Tibial artery (tissue), 4 donors: ENCODE measurements around the gene CREB5.

Source experiments
- DNase-seq, 2 donors: peaks; one replicate each; pipeline ENCODE4 v3.0.0-alpha.2; 2019
- H3K27ac ChIP-seq, 2 donors: fragments of 200-600 bp; sonication (generic) in 1 of 2; 1 replicate in 1 of 2; 2 replicates in 1 of 2; pipeline ENCODE4 v1.5.1; 2018 to 2019; ENCODE audit warnings: mild to moderate bottlenecking in 1 of 2
- H3K27me3 ChIP-seq, 2 donors: fragments of 200-600 bp; sonication (generic) in 1 of 2; one replicate each; pipeline versions ENCODE4 v1.5.1 to v1.6.0; 2016 to 2019
- H3K36me3 ChIP-seq, 3 donors: fragments of 200-600 bp; sonication (generic) in 2 of 3; one replicate each; pipeline ENCODE4 v1.5.1; 2016 to 2019; ENCODE audit warnings: mild to moderate bottlenecking in 2 of 3
- H3K4me1 ChIP-seq, 4 donors: fragments of 200-600 bp; sonication (generic) in 2 of 4; 1 replicate in 3 of 4; 2 replicates in 1 of 4; pipeline ENCODE4 v1.5.1; 2016 to 2019
- H3K4me3 ChIP-seq, 2 donors: fragments of 200-600 bp; sonication (generic) in 1 of 2; 1 replicate in 1 of 2; 2 replicates in 1 of 2; pipeline ENCODE4 v1.5.1; 2018 to 2019; ENCODE audit warnings: mild to moderate bottlenecking in 2 of 2
- H3K9me3 ChIP-seq, 3 donors: fragments of 200-600 bp; sonication (generic) in 1 of 3; one replicate each; pipeline ENCODE4 v1.5.1; 2016 to 2019
- intact Hi-C: fragments of 100-400 bp; cut with DNase I; formaldehyde crosslinking; loops from one replicate; pipeline ENCODE4 v1.15.0; 2023; ENCODE audit warnings: low total_unique reads
- TF ChIP-seq, protein P1 (sequence below), 2 experiments: fragments of 200-600 bp in 1 of 2; fragments of 450-650 bp in 1 of 2; IDR thresholded peaks; one replicate each; pipeline ENCODE4 v1.5.1; 2017 to 2019; ENCODE audit warnings: antibody characterized with exemption in 2 of 2, mild to moderate bottlenecking in 1 of 2, moderate library complexity in 1 of 2

CREB5 gene

DNA sequence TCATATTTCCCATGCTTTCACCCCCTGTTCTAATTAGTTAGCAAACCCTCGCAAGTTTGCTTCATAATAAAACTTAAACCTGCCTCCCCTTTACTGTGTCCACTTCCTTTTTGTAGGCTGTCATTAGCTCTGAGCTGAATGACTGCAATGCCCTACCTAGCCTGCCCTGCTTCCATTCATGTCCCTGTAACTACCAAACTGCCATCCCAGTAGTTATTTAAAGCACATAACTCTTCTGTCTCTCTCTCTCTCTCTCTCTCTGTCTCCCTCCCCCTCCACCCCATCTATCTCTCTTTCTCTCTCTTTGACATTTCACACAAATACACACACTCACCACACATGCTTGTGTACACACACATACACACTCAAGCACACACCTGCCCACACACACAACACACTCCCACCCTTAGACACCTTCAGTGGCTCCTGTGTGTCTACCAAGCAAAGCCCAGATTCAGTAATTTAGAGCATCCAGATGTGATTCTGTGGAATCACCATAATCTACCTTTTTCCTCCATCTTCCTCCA is 430.5 kb downstream of the CREB5 start:
- TF ChIP-seq, protein P1, sequence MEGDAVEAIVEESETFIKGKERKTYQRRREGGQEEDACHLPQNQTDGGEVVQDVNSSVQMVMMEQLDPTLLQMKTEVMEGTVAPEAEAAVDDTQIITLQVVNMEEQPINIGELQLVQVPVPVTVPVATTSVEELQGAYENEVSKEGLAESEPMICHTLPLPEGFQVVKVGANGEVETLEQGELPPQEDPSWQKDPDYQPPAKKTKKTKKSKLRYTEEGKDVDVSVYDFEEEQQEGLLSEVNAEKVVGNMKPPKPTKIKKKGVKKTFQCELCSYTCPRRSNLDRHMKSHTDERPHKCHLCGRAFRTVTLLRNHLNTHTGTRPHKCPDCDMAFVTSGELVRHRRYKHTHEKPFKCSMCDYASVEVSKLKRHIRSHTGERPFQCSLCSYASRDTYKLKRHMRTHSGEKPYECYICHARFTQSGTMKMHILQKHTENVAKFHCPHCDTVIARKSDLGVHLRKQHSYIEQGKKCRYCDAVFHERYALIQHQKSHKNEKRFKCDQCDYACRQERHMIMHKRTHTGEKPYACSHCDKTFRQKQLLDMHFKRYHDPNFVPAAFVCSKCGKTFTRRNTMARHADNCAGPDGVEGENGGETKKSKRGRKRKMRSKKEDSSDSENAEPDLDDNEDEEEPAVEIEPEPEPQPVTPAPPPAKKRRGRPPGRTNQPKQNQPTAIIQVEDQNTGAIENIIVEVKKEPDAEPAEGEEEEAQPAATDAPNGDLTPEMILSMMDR (IDR thresholded peaks at IDR 0.05) = no peak
- DNase-seq = no peak

DNA sequence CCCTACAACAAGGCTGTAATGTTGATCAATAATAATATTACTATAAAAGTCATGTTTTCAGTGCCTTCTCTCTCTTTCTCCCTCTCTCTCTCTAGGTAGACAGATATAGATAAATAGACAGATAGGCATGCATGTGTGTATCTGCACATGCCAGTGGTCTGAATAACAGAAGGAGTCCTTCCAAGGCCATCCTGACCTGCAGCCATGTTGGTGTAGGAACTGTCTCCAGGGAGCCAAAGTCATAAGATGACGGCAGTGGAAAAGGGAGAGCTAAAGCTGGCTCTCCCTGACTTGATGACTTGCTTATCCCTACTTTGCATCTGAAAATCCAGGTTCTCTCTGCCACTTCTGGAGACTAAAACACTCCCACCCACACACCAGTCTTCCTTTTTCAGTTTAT is 432.8 kb downstream of the CREB5 start:
- intact Hi-C loops = no loop called here
- Histone ChIP-seq H3K36me3 (no peaks in the 10 kb centered on the region), H3K27ac (no peak overlapping the region), H3K9me3 (no peaks in the 10 kb centered on the region), H3K27me3 (no peaks in the 10 kb centered on the region), H3K4me1 (no peaks in the 10 kb centered on the region), H3K4me3 (no peak overlapping the region)
- no peak for DNase-seq
- TF ChIP-seq, protein P1 (IDR thresholded peaks at IDR 0.05) = no peak

More for the DNA sequence above, 430.5 kb downstream of the CREB5 start:
- Histone ChIP-seq H3K27ac (no peak overlapping the region), H3K36me3 (no peaks in the 10 kb centered on the region), H3K9me3 (no peaks in the 10 kb centered on the region), H3K4me1 (no peaks in the 10 kb centered on the region), H3K4me3 (no peak overlapping the region), H3K27me3 (no peaks in the 10 kb centered on the region)
- intact Hi-C loops = no loop called here

DNA sequence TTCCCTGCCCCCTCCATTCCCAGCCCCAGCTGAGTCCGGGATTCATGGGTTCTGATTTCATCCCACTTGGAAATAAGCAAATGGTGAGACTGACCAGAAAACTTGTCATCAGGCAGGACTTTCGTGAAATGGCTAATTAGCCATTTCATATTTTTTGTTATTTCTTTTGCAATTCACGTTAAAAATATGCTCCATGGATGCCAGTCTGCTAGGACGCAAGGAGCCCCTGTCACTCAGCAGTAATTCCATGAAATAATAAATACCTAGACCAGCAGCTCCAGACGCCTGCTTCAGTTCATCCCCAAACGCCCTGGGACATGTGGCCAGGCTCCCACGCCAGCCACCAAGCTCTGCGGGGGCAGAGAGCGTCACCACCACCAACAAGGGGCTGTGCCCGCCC is 434.9 kb downstream of the CREB5 start:
- no peaks in the 10 kb centered on the region for H3K4me1 ChIP-seq
- TF ChIP-seq, protein P1 (IDR thresholded peaks at IDR 0.05) = no peak
- intact Hi-C loops = no loop called here

DNA sequence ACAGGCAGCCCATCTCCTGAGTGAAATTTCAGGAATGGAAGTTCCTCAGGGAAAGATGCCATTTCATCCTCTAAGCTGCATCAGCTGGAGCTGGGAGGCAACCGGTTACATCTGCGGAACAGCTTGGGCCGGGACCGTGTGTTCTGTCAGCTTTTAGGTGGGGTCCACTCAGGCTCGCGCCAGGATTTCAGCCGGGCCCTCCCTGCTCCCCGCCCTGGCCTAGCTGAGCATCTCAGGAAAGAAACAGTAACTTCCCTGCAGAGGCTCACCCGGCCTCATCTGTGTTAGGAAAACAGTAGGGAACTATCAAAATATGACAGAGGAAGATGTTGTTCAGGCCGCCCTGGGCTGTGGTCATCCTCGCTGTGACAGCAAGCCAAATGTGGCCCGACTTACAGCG is 435.4 kb downstream of the CREB5 start:
- DNase-seq = peak in 1 of 2 donors; percentile 21
- no peaks in the 10 kb centered on the region for H3K9me3 ChIP-seq
- H3K27ac ChIP-seq = no peak overlapping the region
- H3K4me3 ChIP-seq = no peak overlapping the region
- intact Hi-C loops = no loop called here
- no peaks in the 10 kb centered on the region for H3K36me3 ChIP-seq
- peaks cover 0 to 4% of the 10 kb centered on the region in 2 donors for H3K27me3 ChIP-seq
- H3K4me1 ChIP-seq = no peaks in the 10 kb centered on the region
- TF ChIP-seq, protein P1 (IDR thresholded peaks at IDR 0.05) = no peak

More for the DNA sequence above, 434.9 kb downstream of the CREB5 start:
- no peak for DNase-seq
- Histone ChIP-seq H3K27me3 (no peaks in the 10 kb centered on the region), H3K4me3 (no peak overlapping the region), H3K9me3 (no peaks in the 10 kb centered on the region), H3K27ac (no peak overlapping the region), H3K36me3 (no peaks in the 10 kb centered on the region)

DNA sequence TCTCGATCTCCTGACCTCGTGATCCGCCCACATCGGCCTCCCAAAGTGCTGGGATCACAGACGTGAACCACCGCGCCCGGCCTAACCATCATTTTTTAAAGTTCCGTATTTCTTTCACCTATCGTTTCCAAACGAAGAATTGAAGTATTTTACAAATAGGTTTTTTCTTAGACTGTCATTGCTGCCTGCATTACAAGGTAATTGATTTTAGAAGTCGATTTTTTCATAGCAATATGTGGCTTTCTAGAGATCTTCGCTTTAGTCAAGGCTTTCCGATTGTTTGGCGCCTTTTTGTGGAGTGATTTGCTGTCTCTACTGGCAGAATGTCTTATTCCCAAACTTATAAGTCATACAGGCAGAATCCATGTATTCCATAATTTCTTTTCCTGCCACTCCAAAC is 436.6 kb downstream of the CREB5 start:
- intact Hi-C loops = no loop called here
- no peak for DNase-seq
- H3K4me1 ChIP-seq = peaks cover 0 to 7% (median 4%) of the 10 kb centered on the region in 4 donors
- H3K9me3 ChIP-seq = no peaks in the 10 kb centered on the region
- H3K4me3 ChIP-seq = no peak overlapping the region
- H3K27me3 ChIP-seq = peaks cover 0 to 10% of the 10 kb centered on the region in 2 donors
- TF ChIP-seq, protein P1 (IDR thresholded peaks at IDR 0.05) = no peak
- H3K36me3 ChIP-seq = no peaks in the 10 kb centered on the region
- no peak overlapping the region for H3K27ac ChIP-seq

DNA sequence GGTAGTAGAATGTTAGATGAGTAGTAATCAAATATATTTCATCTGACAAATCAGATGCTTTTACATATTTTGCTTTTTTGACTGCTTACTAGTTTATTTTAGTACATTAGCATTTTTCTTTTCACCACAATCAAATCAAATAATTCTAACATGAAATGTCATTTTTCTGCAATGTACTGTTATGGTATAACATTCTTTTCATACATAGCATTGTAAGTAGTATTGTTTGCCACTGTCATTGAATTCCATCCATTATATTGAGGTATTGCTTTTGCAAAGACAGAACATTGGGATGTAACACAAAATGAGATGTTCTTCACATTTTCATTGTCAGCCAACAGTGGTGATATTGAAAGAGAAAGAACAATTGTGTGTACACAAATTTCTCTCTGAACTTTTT is 438.4 kb downstream of the CREB5 start:
- no peak overlapping the region for H3K27ac ChIP-seq
- H3K4me3 ChIP-seq = no peak overlapping the region
- peaks cover 0 to 12% (median 9%) of the 10 kb centered on the region in 4 donors for H3K4me1 ChIP-seq
- no peaks in the 10 kb centered on the region for H3K36me3 ChIP-seq
- DNase-seq = no peak
- H3K27me3 ChIP-seq = peaks cover 0 to 13% of the 10 kb centered on the region in 2 donors
- H3K9me3 ChIP-seq = no peaks in the 10 kb centered on the region
- TF ChIP-seq, protein P1 (IDR thresholded peaks at IDR 0.05) = no peak
- intact Hi-C loops = loop anchor here (10.0 kb wide), 3 partner anchors 236 to 556 kb away; no protein-coding TSS in a partner anchor
